Fibroblast of villous mesenchyme (primary cell): ENCODE measurements around the gene MUSTN1. TPM values are rescaled to one million over a fixed set of nuclear protein-coding genes. Genes with fewer than 3 reads are reported as not detected.

Experiments
- DNase-seq: peaks from one replicate; pipeline ENCODE4 v3.0.0-alpha.2; 2010; ENCODE audit warnings: low read depth
- H3K4me3 ChIP-seq: 2 replicates; pipeline ENCODE4 v1.5.1; 2011; ENCODE audit warnings: low read depth, mild to moderate bottlenecking, low read length
- total RNA-seq: library from RNA; depleted of rRNA; stranded (reverse); fragments of >200 nt; gene quantifications from 2 replicates; pipeline ENCODE4 v1.2.3, GENCODE V29; 2012
- TF ChIP-seq, protein P1 (sequence below): IDR thresholded peaks from 2 replicates; pipeline ENCODE4 v1.5.1; 2012; ENCODE audit warnings: low read depth, mild to moderate bottlenecking, low read length; ENCODE audit not compliant: insufficient read depth

The MUSTN1 gene
- total RNA-seq, 1 donor, result not detected

DNA sequence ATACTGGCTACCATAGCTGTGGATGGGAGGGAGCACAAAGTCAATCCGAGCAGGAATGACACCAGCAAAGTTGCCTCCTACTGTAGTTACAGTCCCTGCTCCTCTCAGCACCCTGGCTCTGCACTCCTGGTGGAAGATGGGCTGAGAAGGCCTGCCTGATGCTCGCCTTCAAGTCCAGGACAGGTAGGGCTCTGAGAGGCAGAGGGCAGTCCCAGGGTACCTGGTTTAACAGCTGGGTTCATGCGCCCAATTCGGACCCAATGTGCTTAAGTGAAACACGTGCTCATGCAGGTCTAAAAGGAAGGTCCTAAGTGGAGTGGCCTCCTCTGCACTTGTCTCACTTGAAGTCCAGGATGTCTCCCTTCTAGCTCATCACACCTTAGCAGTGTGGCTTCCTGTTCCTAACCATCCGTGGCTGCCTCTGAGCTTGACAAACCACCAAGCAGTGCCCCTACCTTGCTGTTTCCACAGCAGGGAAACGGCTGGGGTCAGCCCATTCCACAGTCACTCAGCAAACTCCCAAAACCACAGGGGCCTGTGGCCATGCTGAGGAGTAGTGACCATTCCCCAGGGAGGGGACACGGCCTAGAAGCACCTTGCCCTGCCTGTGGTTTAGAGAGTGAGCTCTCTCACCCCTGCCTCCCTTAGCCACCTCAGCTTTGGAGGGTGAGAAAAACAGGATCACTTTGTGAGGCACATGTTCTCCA, 3.9 kb upstream of the MUSTN1 start:
- DNase-seq, result no peak
- no peak overlapping the region for H3K4me3 ChIP-seq
- TF ChIP-seq, protein P1, sequence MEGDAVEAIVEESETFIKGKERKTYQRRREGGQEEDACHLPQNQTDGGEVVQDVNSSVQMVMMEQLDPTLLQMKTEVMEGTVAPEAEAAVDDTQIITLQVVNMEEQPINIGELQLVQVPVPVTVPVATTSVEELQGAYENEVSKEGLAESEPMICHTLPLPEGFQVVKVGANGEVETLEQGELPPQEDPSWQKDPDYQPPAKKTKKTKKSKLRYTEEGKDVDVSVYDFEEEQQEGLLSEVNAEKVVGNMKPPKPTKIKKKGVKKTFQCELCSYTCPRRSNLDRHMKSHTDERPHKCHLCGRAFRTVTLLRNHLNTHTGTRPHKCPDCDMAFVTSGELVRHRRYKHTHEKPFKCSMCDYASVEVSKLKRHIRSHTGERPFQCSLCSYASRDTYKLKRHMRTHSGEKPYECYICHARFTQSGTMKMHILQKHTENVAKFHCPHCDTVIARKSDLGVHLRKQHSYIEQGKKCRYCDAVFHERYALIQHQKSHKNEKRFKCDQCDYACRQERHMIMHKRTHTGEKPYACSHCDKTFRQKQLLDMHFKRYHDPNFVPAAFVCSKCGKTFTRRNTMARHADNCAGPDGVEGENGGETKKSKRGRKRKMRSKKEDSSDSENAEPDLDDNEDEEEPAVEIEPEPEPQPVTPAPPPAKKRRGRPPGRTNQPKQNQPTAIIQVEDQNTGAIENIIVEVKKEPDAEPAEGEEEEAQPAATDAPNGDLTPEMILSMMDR, result no peak

DNA sequence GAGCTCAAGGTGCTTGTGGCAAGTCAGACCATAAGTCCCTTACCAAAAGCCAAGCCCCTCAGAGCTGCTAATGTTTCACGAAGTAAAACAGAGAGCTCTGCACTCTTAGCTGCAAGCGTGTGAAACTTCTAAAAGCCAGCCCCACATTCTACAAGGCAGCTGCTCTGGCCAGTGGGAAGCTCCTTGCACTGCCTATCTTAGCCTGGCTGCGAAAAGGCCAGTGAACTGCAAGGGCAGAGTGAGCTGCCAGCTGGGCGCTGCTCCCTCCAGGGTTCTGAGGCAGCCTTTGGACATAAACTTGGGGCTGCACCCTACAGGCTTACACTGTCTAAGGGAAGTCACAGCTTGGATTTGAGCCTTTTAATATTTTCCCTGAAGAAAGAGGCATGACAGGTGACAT, 2.2 kb upstream of the MUSTN1 start:
- H3K4me3 ChIP-seq, result no peak overlapping the region
- TF ChIP-seq, protein P1, result no peak
- DNase-seq, result no peak

DNA sequence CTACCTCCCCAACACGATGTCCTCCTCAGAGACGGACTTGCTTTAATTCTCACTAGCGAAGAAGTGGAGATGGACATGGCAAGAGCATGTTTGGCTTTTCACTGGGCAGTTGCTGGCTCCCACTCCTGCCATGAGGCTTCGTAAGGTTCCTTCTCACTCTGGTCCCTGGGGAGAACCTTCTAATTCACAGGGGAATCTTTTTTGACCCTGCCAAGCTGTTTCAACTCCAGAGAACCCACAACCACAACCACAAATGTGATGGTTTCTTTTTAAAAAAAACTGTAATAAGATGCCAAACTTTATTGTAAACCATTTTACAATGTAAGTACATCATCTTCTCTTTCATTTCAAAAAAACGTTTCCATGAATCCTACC, 1.6 kb upstream of the MUSTN1 start:
- TF ChIP-seq, protein P1, result no peak
- no peak for DNase-seq
- no peak overlapping the region for H3K4me3 ChIP-seq

DNA sequence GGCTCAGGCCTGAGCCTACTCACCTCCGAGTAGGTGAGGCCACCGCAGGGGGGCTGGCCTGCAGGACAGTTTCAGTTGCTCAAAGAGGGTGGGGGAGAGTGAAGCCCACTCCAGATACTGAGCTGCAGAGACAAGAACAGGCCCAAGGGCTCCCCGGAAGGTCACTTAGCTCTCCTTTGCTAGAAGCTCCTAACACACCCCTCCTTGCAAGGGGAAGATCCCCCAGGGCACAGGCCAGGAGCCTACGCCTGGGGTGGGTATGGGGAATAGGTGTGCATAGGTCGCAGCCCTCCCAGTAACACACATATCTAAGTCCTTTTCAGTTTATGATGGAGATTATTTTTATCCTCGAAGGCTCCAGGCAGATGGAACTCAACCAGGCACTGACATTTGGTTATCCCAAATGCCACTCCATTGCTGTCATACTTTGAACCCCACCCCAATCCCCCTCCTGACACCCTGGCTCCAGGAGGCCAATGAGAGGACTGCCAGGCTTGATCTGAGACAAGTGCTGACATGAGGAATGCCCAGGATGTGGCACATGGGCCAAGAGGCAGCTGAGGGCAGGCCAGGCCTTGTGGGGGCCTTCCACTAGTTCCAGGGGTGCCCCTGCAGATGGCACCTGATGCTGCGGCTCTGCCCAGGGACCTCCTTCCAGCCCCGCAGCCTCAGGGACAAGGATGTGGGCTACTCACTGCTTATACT, 1.1 kb upstream of the MUSTN1 start:
- TF ChIP-seq, protein P1, result no peak
- no peak overlapping the region for H3K4me3 ChIP-seq
- DNase-seq, result no peak

DNA sequence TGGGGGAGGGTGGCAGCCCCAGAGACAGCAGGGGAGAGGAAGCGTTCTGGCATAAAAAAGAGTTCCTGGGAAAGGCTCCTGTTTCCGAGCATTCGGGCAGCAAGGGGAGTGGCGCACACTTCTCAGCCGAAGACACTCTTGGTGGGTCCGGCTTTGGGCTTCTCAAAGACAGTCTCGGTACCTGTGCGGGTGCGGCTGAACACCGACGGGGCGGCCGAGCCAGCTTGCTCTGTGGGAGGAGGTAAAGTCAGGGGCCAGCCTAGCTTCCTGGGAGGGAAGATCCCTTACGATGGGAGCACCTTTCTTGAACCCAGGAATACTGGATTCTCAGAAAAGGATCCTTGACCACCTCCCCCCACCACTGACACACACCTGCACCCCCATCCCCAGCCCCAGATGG, 1.6 kb downstream of the MUSTN1 start:
- TF ChIP-seq, protein P1, result no peak
- no peak for DNase-seq
- no peak overlapping the region for H3K4me3 ChIP-seq

DNA sequence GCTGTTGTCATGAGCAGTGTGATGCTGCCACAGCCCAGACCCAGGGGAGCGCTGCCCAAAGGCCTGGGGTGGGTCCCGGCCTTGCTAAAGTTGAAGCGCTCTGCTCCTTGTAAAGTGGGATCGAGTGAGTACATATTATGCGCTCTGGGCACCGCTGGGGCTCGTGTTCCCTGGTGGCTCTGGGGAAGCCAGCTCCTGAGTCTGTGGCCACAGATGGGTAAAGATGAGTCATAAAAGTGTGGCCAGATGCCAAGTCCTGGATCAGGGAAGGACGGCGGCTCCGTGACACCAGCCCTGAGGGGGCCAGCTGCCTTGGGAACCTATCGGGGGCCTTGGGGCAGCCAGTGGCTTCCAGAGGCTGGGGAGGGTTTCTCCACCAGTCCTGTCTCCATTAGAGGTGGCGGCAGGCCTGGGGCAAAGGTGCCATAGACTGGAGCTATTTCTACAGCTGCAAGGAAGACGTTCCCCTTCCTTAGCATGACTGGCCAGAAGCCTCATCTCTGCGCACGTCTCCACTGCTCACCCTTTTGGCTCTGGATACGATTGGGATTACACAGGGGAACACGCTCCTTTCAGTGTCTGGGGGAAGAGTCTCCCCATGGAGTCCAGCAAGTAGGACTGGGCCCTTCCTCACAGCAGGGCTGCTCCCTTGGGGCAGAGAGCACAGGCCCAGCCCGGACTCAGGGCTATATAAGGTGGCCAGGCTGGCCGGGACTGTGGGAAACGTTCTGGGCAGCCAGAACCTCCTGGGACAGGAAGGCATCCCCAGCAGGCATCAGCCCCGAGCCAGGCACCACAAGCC, 3.1 kb downstream of the MUSTN1 start:
- TF ChIP-seq, protein P1, result no peak
- H3K4me3 ChIP-seq, result no peak overlapping the region
- peak; percentile 81 for DNase-seq
